Measurements from ENCODE around the gene CACNA1S. TPM values are rescaled to one million over a fixed set of nuclear protein-coding genes. Genes with fewer than 3 reads are reported as not detected.

Gene CACNA1S
- total RNA-seq, 1 donor from 2014 or later = not detected

DNA sequence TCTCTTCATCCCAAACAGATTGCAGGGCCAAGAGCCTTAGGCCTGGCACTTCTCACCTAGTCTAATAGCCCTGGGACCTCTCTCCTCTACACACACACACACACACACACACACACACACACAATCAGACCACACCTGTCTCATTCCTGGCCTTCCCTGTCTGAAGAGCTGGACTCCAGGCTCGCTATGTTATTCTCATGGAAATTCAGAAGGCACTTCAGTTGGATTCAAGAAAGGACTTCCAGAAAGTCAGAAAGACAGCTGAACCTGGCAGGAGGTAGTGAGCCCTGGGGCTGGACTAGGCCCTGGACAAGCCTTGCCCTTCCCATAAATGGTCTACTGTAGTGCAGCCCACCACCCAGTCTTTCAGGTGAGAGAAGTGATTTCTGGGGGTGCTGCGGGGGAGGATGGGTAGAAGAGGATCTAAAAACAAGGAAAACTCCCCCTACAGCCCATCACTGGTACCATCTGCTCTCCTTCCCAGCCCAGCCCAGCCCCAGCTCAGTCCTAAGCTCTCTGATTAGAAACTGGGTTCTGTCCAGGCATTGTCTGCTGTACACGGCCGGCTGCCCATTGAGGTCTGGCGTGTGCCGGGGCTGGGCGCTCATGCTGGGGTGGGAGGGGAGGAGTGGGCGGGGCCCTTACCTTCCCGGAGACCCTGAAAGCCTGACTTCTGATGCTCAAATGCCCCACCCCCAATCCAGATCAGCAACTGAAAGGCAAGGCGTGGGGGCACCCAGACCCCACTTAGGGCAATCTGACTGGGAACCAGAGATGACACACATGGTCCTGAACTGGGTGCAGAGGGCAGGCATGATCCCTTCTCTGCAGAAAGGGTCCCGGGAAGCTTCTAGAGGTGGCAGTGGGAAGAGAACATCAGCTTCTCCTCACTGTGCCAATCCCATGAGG is 91.3 kb downstream of the CACNA1S start:
- no peak for FAIRE-seq
- Histone ChIP-seq H3K27ac (ENCODE audit: low read depth, low read length) (no peak overlapping the region), H3K4me2 (ENCODE audit: low read length) (no peak overlapping the region), H3K27me3 (ENCODE audit: insufficient read depth, low read length) (no peaks in the 10 kb centered on the region), H3K9me3 (ENCODE audit: insufficient read depth, low read depth, low read length) (no peaks in the 10 kb centered on the region), H3K4me1 (ENCODE audit: insufficient read depth, low read length) (peaks cover 28% of the 10 kb centered on the region), H3K36me3 (ENCODE audit: insufficient read depth, low read length) (no peaks in the 10 kb centered on the region), H3K4me3 (ENCODE audit: insufficient read depth, low read depth, low read length) (no peak overlapping the region), H3K9ac (ENCODE audit: low read length) (no peak overlapping the region), H4K20me1 (ENCODE audit: insufficient read depth, low read length) (peaks cover 5% of the 10 kb centered on the region), H2AFZ (ENCODE audit: low read depth, low read length) (no peak overlapping the region), H3K79me2 (ENCODE audit: insufficient read depth, low read length) (no peaks in the 10 kb centered on the region)
- Mint-ChIP-seq H3K27me3 (ENCODE audit: low read depth, unreplicated experiment) (peaks cover 8% of the 10 kb centered on the region), H3K36me3 (ENCODE audit: low read depth, unreplicated experiment) (no peaks in the 10 kb centered on the region), H3K4me3 (ENCODE audit: unreplicated experiment) (no peak overlapping the region), H3K27ac (ENCODE audit: unreplicated experiment) (no peak overlapping the region), H3K9me3 (ENCODE audit: unreplicated experiment) (no peaks in the 10 kb centered on the region), H3K4me1 (ENCODE audit: low read depth, unreplicated experiment) (peaks cover 41% of the 10 kb centered on the region)
- TF ChIP-seq, protein P1, sequence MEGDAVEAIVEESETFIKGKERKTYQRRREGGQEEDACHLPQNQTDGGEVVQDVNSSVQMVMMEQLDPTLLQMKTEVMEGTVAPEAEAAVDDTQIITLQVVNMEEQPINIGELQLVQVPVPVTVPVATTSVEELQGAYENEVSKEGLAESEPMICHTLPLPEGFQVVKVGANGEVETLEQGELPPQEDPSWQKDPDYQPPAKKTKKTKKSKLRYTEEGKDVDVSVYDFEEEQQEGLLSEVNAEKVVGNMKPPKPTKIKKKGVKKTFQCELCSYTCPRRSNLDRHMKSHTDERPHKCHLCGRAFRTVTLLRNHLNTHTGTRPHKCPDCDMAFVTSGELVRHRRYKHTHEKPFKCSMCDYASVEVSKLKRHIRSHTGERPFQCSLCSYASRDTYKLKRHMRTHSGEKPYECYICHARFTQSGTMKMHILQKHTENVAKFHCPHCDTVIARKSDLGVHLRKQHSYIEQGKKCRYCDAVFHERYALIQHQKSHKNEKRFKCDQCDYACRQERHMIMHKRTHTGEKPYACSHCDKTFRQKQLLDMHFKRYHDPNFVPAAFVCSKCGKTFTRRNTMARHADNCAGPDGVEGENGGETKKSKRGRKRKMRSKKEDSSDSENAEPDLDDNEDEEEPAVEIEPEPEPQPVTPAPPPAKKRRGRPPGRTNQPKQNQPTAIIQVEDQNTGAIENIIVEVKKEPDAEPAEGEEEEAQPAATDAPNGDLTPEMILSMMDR (IDR thresholded peaks at IDR 0.05; ENCODE audit: insufficient read depth, low read depth, low read length) = peak; percentile 18
- TF ChIP-seq EZH2 (IDR thresholded peaks at IDR 0.05; ENCODE audit: insufficient read depth, low read length) = no peak
- no peak for DNase-seq (ENCODE audit: low read depth)

DNA sequence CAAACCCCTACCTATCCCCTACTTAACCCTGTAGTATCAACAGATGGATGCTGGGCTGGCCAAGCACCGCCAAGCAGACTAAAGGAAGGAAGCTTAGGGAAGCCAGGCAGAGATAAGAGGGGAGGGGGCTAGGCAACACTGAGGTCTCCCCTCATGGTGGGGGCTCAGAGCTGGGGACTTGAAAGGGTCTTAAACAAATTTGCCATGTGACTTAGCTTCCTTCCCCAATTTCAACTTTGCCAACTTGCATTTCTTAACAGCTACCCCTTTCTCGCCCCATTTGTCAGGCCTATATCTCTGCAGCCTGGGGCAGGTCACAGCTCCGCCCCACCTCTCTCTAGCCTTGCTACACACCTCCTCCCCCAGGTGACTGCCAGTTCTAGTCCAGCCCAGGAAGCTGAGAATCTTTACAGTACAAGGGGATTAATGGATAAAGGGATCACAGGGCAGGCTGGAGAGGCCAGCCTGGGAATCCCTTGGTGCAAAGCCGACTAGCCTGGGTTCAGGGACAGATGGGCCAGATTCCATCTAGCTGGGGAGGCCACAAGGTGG is 92.1 kb downstream of the CACNA1S start:
- no peaks in the 10 kb centered on the region for H3K36me3 ChIP-seq (ENCODE audit: insufficient read depth, low read length)
- H3K4me3 ChIP-seq (ENCODE audit: insufficient read depth, low read depth, low read length) = no peak overlapping the region
- no peak overlapping the region for H2AFZ ChIP-seq (ENCODE audit: low read depth, low read length)
- H3K9me3 ChIP-seq (ENCODE audit: insufficient read depth, low read depth, low read length) = no peaks in the 10 kb centered on the region
- H3K4me3 Mint-ChIP-seq (ENCODE audit: unreplicated experiment) = no peak overlapping the region
- H3K79me2 ChIP-seq (ENCODE audit: insufficient read depth, low read length) = no peaks in the 10 kb centered on the region
- no peaks in the 10 kb centered on the region for H3K27me3 ChIP-seq (ENCODE audit: insufficient read depth, low read length)
- FAIRE-seq (no peak), DNase-seq (ENCODE audit: low read depth) (no peak)
- TF ChIP-seq, protein P1 (IDR thresholded peaks at IDR 0.05; ENCODE audit: insufficient read depth, low read depth, low read length) = no peak
- TF ChIP-seq EZH2 (IDR thresholded peaks at IDR 0.05; ENCODE audit: insufficient read depth, low read length) = no peak
- peaks cover 14% of the 10 kb centered on the region for H4K20me1 ChIP-seq (ENCODE audit: insufficient read depth, low read length)
- peaks cover 8% of the 10 kb centered on the region for H3K27me3 Mint-ChIP-seq (ENCODE audit: low read depth, unreplicated experiment)
- no peak overlapping the region for H3K4me2 ChIP-seq (ENCODE audit: low read length)
- peaks cover 40% of the 10 kb centered on the region for H3K4me1 Mint-ChIP-seq (ENCODE audit: low read depth, unreplicated experiment)
- no peak overlapping the region for H3K27ac Mint-ChIP-seq (ENCODE audit: unreplicated experiment)
- peaks cover 28% of the 10 kb centered on the region for H3K4me1 ChIP-seq (ENCODE audit: insufficient read depth, low read length)
- H3K36me3 Mint-ChIP-seq (ENCODE audit: low read depth, unreplicated experiment) = no peaks in the 10 kb centered on the region
- no peak overlapping the region for H3K9ac ChIP-seq (ENCODE audit: low read length)
- no peak overlapping the region for H3K27ac ChIP-seq (ENCODE audit: low read depth, low read length)
- no peaks in the 10 kb centered on the region for H3K9me3 Mint-ChIP-seq (ENCODE audit: unreplicated experiment)

All from astrocyte (in vitro differentiated cells and primary cell).